NCI-H1105 (cell line): ENCODE measurements around the gene ZNF865.

Source experiments
- DNase-seq: peaks from one replicate; lab custom pipeline; 2025; lab: John Stamatoyannopoulos, UW

The ZNF865 gene

GRCh38 chr19:55605207-55605636 is 225 bp upstream of the ZNF865 start:
- peak; percentile 99 for DNase-seq

DNA sequence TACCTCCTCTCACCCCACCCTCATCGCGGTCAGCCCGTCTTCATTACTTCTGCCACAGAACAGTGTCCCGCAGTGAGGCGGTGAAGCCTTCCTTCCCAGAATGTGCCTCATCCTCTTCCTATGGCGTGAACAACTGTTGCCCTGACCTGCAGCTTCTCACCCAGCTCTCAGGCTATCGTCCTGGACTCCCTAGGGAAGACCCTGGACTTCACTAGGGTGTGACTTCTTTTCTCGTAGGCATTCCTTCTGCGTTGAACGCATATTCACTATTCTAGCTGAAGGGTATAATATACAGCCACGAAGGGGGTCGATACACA is 982 bp downstream of the ZNF865 start:
- DNase-seq, result no peak

GRCh38 chr19:55606817-55607216 is 1.4 kb downstream of the ZNF865 start:
- DNase-seq, result no peak

DNA sequence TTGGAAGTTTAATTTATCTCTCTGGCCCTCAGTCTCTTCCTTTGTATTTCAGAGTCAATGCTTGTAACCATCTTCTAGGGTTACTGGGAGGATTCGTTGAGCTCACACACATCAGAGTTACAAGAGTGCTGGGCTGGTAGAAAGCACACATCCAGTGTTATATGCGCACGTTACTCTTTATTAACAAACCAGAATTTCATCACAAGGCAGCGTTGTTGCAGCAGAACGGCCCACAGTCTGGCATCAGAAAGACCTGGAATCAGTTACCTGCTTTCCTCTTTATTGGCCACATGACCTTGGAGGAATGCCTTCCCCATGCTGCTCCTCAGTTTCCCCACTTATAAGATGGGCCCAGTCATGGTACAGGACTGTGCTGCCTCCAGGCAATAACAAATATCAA is 3.9 kb downstream of the ZNF865 start:
- no peak for DNase-seq

- no peak for DNase-seq
These were observed 6.0 kb downstream of the ZNF865 start for GRCh38 chr19:55611300-55611982.

DNA sequence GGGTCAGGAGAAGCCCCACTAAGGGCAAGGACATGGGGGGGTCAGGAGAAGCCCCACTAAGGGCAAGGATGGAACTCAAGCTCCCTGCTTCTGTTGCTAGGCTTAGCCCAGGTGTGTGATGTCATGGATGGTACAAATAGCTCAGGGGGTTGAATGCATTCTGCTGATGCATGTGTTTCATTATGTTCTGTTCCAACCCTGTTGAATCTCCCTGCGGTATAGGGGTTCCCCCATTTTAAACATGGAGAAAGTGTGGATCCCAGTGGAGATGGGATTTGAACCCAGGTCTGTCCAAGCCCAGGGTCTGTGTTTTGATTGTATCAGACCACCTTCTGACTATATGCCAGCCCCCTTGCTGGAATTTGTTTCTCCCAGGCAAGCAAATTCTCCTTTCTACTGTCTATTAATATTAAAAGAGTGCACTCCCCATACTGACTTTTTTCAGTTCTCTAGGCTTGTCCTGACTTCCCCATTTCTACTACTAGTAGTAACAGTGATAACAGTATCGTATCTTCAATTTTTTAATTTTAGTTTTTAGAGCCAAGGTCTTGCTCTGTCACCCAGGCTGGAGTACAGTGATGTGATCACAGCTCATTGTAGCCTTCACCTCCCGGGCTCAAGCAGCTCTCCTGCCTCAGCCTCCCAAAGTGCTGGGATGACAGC is 6.7 kb downstream of the ZNF865 start:
- no peak for DNase-seq

DNA sequence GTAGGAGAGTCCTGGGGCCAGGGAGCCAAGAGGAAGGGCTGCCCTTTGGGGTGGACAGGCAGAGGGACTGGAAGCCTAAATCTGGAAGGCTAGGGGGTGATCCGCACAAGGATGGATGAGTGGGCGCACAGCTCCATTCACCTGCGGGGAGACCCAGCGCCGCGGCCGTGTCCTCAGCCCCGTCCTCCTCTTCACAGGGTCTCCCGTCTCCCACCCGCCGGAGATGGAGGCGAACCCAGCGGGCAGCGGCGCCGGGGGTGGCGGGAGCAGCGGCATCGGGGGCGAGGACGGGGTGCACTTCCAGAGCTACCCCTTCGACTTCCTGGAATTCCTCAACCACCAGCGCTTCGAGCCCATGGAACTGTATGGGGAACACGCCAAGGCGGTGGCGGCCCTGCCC is 7.9 kb downstream of the ZNF865 start:
- no peak for DNase-seq

DNA sequence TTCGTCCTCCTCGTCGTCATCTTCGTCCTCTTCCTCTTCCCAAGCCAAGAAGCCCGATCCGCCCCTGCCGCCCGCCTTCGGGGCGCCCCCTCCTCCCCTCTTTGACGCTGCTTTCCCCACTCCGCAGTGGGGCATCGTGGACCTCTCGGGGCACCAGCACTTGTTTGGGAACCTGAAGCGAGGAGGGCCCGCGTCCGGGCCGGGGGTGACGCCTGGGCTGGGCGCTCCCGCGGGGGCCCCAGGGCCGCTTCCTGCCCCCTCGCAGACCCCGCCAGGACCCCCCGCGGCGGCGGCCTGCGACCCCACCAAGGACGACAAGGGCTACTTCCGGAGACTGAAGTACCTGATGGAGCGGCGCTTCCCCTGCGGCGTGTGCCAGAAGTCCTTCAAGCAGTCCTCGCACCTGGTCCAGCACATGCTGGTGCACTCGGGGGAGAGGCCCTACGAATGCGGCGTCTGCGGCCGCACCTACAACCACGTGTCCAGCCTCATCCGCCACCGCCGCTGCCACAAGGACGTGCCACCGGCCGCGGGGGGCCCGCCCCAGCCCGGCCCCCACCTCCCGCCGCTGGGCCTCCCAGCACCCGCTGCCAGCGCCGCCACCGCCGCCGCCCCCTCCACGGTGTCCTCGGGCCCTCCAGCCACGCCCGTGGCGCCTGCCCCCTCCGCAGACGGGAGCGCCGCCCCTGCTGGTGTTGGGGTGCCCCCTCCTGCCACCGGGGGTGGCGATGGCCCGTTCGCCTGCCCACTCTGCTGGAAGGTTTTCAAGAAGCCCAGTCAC is 8.7 kb downstream of the ZNF865 start:
- no peak for DNase-seq

DNA sequence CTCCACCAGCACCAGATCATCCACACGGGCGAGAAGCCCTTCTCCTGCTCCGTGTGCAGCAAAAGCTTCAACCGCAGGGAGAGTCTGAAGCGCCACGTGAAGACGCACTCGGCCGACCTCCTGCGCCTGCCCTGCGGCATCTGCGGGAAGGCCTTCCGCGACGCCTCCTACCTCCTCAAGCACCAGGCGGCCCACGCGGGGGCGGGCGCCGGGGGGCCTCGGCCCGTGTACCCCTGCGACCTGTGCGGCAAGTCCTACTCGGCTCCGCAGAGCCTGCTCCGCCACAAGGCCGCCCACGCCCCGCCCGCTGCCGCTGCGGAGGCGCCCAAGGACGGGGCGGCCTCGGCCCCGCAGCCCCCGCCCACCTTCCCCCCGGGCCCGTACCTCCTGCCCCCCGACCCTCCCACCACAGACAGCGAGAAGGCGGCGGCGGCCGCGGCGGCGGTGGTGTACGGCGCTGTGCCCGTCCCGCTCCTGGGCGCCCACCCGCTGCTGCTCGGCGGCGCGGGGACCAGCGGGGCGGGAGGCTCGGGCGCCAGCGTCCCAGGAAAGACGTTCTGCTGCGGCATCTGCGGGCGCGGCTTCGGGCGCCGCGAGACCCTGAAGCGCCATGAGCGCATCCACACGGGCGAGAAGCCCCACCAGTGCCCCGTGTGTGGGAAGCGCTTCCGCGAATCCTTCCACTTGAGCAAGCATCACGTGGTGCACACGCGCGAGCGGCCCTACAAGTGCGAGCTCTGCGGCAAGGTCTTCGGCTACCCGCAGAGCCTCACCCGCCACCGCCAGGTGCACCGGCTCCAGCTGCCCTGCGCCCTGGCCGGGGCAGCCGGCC is 9.5 kb downstream of the ZNF865 start:
- DNase-seq, result no peak

- no peak for DNase-seq
These were observed 10.3 kb downstream of the ZNF865 start for GRCh38 chr19:55615543-55616394.

DNA sequence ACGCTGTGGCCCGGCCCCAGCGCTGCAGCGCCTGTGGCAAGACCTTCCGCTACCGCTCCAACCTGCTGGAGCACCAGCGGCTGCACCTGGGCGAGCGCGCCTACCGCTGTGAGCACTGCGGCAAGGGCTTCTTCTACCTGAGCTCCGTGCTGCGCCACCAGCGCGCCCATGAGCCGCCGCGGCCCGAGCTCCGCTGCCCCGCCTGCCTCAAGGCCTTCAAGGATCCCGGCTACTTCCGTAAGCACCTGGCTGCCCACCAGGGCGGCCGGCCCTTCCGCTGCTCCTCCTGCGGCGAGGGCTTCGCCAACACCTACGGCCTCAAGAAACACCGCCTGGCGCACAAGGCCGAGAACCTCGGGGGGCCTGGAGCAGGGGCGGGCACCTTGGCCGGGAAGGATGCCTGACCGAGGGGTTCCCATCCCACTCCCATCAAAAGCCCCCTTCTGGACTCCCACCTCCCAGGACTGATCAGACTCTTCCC is 11.0 kb downstream of the ZNF865 start:
- no peak for DNase-seq

DNA sequence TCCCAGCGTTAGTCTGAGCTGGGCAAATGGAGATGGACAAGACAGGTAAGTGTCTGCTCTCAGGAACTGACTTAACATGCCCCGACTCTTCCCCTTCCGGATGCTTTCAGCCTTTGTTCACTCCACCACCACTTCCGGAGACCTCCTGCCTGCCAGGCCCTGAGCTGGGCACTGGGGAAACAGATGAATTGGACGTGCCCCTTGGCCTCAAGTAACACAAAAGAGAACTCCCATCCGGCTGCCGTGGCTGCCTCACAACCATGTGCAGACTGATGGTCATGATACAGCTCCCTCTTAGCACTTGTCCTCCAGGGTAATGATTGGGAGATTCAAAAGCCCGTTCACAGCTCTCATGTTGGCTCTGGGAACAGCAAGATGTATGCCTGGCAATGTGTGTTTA is 12.0 kb downstream of the ZNF865 start:
- no peak for DNase-seq

DNA sequence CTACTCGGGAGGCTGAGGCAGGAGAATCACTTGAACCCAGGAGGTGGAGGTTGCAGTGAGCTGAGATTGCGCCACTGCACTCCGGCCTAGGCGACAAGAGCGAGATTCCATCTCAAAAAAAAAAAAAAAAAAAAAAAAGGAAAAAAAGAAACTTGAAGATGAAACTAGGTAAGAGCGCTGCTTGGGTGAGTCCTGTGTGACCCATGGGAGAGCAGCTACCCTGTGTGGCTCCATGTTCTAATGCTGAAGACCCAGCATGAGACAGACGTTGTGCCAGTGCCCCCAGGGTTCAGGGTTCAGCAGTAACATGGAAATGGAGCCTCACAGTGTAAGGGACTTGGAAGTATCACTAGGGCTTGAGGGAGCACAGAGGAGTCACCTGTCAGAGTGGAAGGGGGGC is 13.0 kb downstream of the ZNF865 start:
- no peak for DNase-seq

- no peak for DNase-seq
These were observed 13.8 kb downstream of the ZNF865 start for GRCh38 chr19:55619286-55619685.

- DNase-seq, result no peak
These were observed 15.2 kb downstream of the ZNF865 start for GRCh38 chr19:55620410-55621204.

GRCh38 chr19:55621205-55621672 is 15.8 kb downstream of the ZNF865 start:
- no peak for DNase-seq

DNA sequence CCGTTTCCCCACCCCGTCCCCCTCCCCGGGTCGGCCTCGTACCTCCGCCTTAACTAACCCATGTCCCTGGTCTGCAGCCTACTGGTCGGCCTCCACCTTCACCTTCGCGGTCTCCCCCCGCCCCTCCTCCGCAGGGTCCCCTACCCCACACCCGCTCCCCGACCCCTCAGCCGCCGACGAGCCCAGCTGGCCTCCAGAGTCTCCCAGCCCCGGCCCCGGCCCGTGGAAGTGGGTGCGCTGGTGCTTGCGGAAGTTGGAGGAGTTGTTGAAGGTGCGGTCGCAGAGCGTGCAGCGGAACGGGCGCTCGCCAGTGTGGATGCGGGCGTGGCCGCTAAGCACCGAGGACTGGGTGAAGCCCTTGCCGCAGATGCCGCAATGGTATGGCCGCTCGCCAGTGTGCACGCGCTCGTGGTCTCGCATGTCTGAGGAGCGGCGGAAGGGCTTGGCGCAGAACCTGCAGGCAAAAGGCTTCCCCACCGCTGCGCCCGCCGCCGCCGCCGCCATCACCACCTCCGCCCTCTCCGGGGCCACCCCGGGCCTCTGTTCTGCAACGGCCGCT is 16.3 kb downstream of the ZNF865 start:
- no peak for DNase-seq

DNA sequence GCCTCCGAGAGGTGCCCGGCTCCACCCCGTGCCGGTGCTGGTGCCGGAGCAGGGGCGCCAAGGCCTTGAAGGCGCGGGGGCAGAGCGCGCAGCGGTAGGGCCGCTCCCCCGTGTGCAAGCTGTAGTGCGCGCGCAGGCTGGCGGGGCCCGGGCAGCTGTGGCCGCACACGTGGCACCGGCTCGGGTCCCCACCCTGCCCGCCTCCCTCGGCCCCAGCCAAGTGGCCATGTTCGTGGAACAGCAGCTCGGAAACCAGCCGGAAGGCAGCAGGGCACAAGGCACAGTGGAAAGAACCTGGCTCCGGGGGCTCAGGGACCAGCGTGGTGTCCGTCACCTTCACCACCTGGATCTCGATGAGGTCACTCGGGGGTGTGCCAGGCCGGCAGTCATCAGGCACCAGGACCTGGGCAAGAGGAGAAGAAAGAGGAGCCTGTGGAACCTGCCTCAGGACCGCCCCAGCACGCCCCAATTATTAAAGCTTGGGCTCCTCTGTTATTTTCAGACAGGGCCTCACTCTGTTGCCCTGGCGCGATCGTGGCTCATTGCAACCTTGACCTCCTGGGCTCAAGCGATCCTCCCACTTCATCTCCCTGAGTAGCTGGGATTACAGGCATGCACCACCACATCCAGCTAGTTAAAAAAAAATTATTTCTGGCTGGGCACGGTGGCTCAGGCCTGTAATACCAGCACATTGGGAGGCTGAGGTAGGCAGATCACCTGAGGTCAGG is 17.0 kb downstream of the ZNF865 start:
- no peak for DNase-seq

- no peak for DNase-seq
These were observed 17.7 kb downstream of the ZNF865 start for GRCh38 chr19:55623130-55623529.
